HepG2 (cell line): ENCODE results near the gene POU2F1. TPM values are rescaled to one million over a fixed set of nuclear protein-coding genes. Genes with fewer than 3 reads are reported as not detected.

Source experiments
- AGO2 ChIP-seq: fragments of 200-400 bp; formaldehyde crosslinking; optimal IDR thresholded peaks from 2 replicates; pipeline ENCODE3; 2017; ENCODE audit warnings: mild to moderate bottlenecking, low read depth, low read length, moderate library complexity
- BCLAF1 ChIP-seq: fragments of 450-650 bp; IDR thresholded peaks from 2 replicates; pipeline ENCODE4 v1.6.1; 2017; ENCODE audit warnings: mild to moderate bottlenecking
- ETV5 ChIP-seq: IDR thresholded peaks from 2 replicates; pipeline ENCODE4 v1.6.1; 2018; ENCODE audit warnings: missing biosample characterization, missing genetic modification reagents, inconsistent platforms, borderline replicate concordance
- JDP2 ChIP-seq: sonication (generic); formaldehyde crosslinking; IDR thresholded peaks from 2 replicates; pipeline ENCODE4 v1.8.1; 2022; ENCODE audit warnings: missing genetic modification reagents, borderline replicate concordance
- MIER3 ChIP-seq: IDR thresholded peaks from 2 replicates; pipeline ENCODE4 v1.6.1; 2016; ENCODE audit warnings: missing compliant biosample characterization, borderline replicate concordance
- MXD4 ChIP-seq: IDR thresholded peaks from 2 replicates; pipeline ENCODE4 v1.6.1; 2016; ENCODE audit warnings: mild to moderate bottlenecking, missing biosample characterization, missing genetic modification reagents
- RARG ChIP-seq: sonication (generic); formaldehyde crosslinking; IDR thresholded peaks from 2 replicates; pipeline ENCODE4 v1.4.0; 2020; ENCODE audit warnings: low read depth, mild to moderate bottlenecking, missing genetic modification reagents
- TAF1 ChIP-seq: sonication (generic); formaldehyde crosslinking; IDR thresholded peaks from 2 replicates; pipeline ENCODE4 v1.4.0; 2020; ENCODE audit warnings: missing genetic modification reagents
- ZNF800 ChIP-seq: sonication (generic); formaldehyde crosslinking; IDR thresholded peaks from 2 replicates; pipeline ENCODE4 v1.4.0; 2020; ENCODE audit warnings: missing genetic modification reagents
- polyA plus RNA-seq, 8 experiments: library from polyadenylated mRNA; depleted of rRNA in 3 of 8; stranded (reverse) in 7 of 8; unstranded in 1 of 8; fragments of >200 nt; fragmentation: Illumina TruSeq in 4 of 8; extraction: Trizol in 4 of 8; gene quantifications; 2 replicates each; pipeline versions ENCODE4 v1.2.1 to v1.2.3, GENCODE V29; 2011 to 2016; ENCODE audit warnings: low read depth in 4 of 8, missing spikeins in 1 of 8, mixed read lengths in 1 of 8; ENCODE audit not compliant: insufficient read depth in 1 of 8
- total RNA-seq, 5 experiments: library from RNA; depleted of rRNA; stranded (reverse); fragments of >200 nt; fragmentation: Illumina TruSeq; extraction: Trizol; gene quantifications; 2 replicates each; pipeline ENCODE4 v1.2.3, GENCODE V29; 2016; ENCODE audit warnings: low read depth in 1 of 5
- TF ChIP-seq, protein P1 (sequence below): sonication (generic); formaldehyde crosslinking; IDR thresholded peaks from 2 replicates; pipeline ENCODE4 v1.5.1; 2020; ENCODE audit warnings: mild to moderate bottlenecking, missing genetic modification reagents, moderate library complexity
- TF ChIP-seq, protein P2 (sequence below): IDR thresholded peaks from 2 replicates; pipeline ENCODE4 v1.6.1; 2016; ENCODE audit warnings: control low read depth
- TF ChIP-seq, protein P3 (sequence below): IDR thresholded peaks from 2 replicates; pipeline ENCODE4 v1.6.1; 2016; ENCODE audit warnings: missing genetic modification reagents, missing compliant biosample characterization
- TF ChIP-seq, protein P4 (sequence below): sonication (generic); formaldehyde crosslinking; IDR thresholded peaks from 2 replicates; pipeline ENCODE4 v1.8.0; 2022; ENCODE audit warnings: missing genetic modification reagents, mild to moderate bottlenecking, borderline replicate concordance
- TF ChIP-seq, protein P5 (sequence below): fragments of 450-650 bp; IDR thresholded peaks from 2 replicates; pipeline ENCODE4 v1.6.1; 2016

Gene POU2F1
- total and polyA plus RNA-seq, 2 of the 13 experiments (the other 11 are each of a cell fraction or from before 2014, with no cell fraction given) = 10.2 to 13.0 TPM

DNA sequence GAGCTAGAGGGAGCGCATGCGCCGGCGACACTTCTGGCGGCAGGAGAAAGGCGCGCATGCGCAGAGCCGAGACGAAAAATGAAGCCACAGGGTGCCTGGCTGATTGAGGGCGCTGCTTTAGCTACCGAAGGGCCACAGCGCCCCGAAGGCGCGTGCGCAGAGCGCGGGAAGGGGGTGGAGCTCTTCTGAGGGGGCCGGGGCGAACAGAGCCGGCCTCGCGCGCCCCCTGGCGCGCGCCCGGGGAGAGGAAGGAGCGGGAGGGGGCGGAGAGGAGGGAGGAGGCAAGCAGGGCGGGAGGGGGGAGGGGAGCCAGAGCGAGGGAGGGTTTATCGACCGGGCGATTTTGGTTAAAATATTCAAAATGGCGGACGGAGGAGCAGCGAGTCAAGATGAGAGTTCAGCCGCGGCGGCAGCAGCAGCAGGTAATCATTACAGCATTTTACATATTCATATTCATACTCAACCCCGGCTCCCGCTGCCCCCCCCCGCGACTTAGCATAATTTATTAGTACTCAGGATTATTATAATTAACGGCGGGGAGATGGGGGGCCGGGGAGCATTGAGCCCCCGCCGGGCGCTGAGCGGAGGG lies at the start of gene POU2F1 (continued):
- TF ChIP-seq ZNF800 (CRISPR knock-in tag) (no peak), MXD4 (CRISPR knock-in tag) (no peak), AGO2 (peak; percentile 29), TAF1 (no peak; the same call in 1 of the 2 replicates), MIER3 (CRISPR knock-in tag) (0 out of 2 replicates have a peak, but pooled peaks have one; percentile 4), RARG (CRISPR knock-in tag) (no peak), ETV5 (CRISPR knock-in tag) (no peak), JDP2 (CRISPR knock-in tag) (no peak; the same call in 1 of the 2 replicates), BCLAF1 (no peak)
- TF ChIP-seq, protein P1, sequence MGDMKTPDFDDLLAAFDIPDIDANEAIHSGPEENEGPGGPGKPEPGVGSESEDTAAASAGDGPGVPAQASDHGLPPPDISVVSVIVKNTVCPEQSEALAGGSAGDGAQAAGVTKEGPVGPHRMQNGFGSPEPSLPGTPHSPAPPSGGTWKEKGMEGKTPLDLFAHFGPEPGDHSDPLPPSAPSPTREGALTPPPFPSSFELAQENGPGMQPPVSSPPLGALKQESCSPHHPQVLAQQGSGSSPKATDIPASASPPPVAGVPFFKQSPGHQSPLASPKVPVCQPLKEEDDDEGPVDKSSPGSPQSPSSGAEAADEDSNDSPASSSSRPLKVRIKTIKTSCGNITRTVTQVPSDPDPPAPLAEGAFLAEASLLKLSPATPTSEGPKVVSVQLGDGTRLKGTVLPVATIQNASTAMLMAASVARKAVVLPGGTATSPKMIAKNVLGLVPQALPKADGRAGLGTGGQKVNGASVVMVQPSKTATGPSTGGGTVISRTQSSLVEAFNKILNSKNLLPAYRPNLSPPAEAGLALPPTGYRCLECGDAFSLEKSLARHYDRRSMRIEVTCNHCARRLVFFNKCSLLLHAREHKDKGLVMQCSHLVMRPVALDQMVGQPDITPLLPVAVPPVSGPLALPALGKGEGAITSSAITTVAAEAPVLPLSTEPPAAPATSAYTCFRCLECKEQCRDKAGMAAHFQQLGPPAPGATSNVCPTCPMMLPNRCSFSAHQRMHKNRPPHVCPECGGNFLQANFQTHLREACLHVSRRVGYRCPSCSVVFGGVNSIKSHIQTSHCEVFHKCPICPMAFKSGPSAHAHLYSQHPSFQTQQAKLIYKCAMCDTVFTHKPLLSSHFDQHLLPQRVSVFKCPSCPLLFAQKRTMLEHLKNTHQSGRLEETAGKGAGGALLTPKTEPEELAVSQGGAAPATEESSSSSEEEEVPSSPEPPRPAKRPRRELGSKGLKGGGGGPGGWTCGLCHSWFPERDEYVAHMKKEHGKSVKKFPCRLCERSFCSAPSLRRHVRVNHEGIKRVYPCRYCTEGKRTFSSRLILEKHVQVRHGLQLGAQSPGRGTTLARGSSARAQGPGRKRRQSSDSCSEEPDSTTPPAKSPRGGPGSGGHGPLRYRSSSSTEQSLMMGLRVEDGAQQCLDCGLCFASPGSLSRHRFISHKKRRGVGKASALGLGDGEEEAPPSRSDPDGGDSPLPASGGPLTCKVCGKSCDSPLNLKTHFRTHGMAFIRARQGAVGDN = peak; percentile 8; the same call in 1 of the 2 replicates
- TF ChIP-seq, protein P2, sequence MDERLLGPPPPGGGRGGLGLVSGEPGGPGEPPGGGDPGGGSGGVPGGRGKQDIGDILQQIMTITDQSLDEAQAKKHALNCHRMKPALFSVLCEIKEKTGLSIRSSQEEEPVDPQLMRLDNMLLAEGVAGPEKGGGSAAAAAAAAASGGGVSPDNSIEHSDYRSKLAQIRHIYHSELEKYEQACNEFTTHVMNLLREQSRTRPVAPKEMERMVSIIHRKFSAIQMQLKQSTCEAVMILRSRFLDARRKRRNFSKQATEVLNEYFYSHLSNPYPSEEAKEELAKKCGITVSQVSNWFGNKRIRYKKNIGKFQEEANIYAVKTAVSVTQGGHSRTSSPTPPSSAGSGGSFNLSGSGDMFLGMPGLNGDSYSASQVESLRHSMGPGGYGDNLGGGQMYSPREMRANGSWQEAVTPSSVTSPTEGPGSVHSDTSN (CRISPR knock-in tag) = no peak
- TF ChIP-seq, protein P3, sequence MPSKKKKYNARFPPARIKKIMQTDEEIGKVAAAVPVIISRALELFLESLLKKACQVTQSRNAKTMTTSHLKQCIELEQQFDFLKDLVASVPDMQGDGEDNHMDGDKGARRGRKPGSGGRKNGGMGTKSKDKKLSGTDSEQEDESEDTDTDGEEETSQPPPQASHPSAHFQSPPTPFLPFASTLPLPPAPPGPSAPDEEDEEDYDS = peak; percentile 59
- TF ChIP-seq, protein P4, sequence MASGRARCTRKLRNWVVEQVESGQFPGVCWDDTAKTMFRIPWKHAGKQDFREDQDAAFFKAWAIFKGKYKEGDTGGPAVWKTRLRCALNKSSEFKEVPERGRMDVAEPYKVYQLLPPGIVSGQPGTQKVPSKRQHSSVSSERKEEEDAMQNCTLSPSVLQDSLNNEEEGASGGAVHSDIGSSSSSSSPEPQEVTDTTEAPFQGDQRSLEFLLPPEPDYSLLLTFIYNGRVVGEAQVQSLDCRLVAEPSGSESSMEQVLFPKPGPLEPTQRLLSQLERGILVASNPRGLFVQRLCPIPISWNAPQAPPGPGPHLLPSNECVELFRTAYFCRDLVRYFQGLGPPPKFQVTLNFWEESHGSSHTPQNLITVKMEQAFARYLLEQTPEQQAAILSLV (CRISPR knock-in tag) = no peak
- TF ChIP-seq, protein P5, sequence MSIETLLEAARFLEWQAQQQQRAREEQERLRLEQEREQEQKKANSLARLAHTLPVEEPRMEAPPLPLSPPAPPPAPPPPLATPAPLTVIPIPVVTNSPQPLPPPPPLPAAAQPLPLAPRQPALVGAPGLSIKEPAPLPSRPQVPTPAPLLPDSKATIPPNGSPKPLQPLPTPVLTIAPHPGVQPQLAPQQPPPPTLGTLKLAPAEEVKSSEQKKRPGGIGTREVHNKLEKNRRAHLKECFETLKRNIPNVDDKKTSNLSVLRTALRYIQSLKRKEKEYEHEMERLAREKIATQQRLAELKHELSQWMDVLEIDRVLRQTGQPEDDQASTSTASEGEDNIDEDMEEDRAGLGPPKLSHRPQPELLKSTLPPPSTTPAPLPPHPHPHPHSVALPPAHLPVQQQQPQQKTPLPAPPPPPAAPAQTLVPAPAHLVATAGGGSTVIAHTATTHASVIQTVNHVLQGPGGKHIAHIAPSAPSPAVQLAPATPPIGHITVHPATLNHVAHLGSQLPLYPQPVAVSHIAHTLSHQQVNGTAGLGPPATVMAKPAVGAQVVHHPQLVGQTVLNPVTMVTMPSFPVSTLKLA = 0 out of 2 replicates have a peak, but pooled peaks have one; percentile 2
